ENCODE data around the gene CNN1.

DNA sequence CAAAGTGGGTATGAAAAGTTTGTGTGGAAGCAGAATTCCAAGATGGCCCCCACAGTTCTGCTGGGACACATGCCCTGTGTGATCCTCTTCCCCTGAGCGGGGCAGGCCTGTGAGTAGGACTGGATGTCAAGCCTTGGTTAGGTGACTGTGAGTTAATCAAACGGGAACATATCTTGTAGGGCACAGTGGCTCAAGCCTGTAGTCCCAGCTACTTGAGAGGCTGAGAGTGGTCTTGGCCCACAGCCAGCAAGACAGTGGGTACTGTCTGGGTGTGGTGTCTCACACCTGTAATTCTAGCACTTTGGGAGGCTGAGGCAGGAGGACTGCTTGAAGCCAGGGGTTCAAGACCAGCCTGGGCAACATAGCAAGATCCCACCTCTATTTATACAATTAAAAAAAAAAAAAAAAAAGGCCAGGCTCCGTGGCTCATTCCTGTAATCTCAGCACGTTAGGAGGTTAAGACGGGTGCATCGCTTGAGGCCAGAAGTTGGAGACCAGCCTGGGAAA, 39.4 kb upstream of the CNN1 start:
- TF ChIP-seq CTCF (IDR thresholded peaks at IDR 0.05) = no peak
- TF ChIP-seq POLR2A (IDR thresholded peaks at IDR 0.05) = no peak

Data from adrenal gland (tissue), 5 donors.